ENCODE measurements around the gene RASSF4. TPM values are rescaled to one million over a fixed set of nuclear protein-coding genes. Genes with fewer than 3 reads are reported as not detected.

Gene RASSF4
- total RNA-seq, 1 donor from 2014 or later, result 29.2 TPM

DNA sequence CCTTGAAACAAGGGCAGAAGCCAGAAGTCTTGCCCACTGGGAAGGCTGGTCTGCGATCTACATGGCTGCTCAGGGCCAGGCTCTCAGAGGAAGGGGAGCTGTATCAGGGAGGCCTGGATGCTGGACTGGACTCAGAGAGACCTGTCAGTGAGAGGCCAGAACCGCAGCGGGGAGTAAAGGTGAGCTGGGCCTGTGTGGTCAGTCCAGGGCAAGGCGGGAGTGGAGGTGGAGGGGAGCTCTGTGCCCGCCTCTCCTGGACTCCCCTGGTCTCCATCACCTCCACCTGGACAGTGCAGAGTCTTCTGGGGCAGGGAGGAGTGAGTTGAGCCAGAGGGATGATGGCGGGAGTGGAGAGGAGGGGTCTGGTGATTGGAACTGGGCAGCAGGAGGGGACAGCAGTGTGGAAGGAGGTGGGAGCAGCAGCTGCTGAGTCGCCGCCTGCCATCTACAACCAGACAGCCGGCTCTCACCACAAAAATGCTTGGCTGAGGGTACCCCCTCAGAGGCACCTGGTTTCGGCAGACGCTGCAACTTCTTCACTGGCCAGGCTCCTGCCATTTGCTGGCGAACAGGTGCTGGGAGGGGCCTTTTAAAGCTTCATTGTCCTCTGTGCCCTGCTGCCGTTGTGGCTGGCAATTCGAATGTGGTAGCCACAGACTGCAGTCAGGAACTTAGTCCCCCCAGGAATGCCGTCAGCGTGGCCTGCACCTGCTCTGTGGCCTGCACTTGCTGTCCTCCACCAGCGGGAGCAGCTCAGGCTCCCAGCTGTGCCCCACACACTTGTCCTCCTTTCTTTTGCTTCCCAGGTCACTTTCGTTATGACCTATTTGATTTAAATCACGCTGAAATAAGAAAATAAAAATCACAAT, 3.5 kb downstream of the RASSF4 start:
- no peaks in the 10 kb centered on the region for H3K9me3 ChIP-seq
- no peaks in the 10 kb centered on the region for H3K27me3 ChIP-seq
- H3K4me1 ChIP-seq, result peaks cover 66% of the 10 kb centered on the region
- no peaks in the 10 kb centered on the region for H3K36me3 ChIP-seq
- intact Hi-C loops (cut with DNase I), result no loop called here
- TF ChIP-seq, protein P1, sequence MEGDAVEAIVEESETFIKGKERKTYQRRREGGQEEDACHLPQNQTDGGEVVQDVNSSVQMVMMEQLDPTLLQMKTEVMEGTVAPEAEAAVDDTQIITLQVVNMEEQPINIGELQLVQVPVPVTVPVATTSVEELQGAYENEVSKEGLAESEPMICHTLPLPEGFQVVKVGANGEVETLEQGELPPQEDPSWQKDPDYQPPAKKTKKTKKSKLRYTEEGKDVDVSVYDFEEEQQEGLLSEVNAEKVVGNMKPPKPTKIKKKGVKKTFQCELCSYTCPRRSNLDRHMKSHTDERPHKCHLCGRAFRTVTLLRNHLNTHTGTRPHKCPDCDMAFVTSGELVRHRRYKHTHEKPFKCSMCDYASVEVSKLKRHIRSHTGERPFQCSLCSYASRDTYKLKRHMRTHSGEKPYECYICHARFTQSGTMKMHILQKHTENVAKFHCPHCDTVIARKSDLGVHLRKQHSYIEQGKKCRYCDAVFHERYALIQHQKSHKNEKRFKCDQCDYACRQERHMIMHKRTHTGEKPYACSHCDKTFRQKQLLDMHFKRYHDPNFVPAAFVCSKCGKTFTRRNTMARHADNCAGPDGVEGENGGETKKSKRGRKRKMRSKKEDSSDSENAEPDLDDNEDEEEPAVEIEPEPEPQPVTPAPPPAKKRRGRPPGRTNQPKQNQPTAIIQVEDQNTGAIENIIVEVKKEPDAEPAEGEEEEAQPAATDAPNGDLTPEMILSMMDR (IDR thresholded peaks at IDR 0.05), result no peak
- TF ChIP-seq POLR2A (IDR thresholded peaks at IDR 0.05), result no peak
- TF ChIP-seq POLR2AphosphoS5 (IDR thresholded peaks at IDR 0.05; ENCODE audit: insufficient read depth in 1 of 2, low read depth in 1 of 2), result no peak
- H3K4me3 ChIP-seq, result peak overlapping the region in 1 of 2 donors; percentile 8
- DNase-seq (ENCODE audit: extremely low spot score in 2 of 2), result peak in 1 of 2 donors; percentile 80
- H3K27ac ChIP-seq, result peak overlapping the region; percentile 35

DNA sequence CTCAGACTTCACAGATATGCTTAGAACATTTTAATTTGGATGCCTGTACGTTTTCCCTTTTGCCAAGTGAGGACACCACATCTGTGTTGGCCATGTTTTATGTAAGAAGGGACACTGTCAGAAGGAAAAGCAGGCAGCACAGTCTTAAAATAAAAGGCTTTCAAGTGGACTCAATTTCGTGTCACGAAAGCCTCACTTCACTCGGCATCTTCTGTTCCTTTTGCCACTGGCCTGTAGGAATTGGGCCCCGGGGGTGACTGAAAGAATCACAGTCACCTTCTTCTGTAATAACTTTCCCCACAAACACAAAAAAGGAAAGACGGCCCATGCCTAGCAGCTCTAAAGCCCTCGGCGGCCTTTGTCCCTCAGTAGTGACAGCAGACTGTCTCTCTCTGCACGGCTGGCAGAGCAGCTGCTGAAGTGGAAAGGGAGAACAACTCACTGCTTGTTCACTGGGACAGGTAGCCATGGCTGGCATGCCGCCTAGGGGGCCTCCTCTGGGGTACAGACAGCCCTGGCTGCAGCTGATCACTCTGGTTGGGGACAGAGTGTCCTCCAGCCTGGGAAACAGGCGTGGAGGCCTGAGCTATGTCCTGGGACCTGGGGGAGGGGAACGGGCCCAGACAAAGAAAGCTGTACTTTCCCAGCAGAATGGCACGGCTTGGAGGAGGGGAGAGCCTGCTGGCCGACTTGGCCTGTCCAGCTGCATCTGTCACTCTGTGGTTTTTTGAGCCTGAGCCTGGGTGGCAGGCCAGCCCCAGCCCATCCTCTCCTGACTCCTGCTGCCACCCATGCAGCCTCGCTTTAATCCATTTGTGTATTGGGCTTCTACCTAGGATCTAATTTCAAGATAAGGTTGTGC, 4.4 kb downstream of the RASSF4 start:
- H3K36me3 ChIP-seq, result no peaks in the 10 kb centered on the region
- peaks cover 62% of the 10 kb centered on the region for H3K4me1 ChIP-seq
- TF ChIP-seq POLR2AphosphoS5 (IDR thresholded peaks at IDR 0.05; ENCODE audit: insufficient read depth in 1 of 2, low read depth in 1 of 2), result peak in 1 of 2 donors; percentile 49
- TF ChIP-seq POLR2A (IDR thresholded peaks at IDR 0.05), result no peak
- TF ChIP-seq, protein P1 (IDR thresholded peaks at IDR 0.05), result no peak
- peak in 1 of 2 donors; percentile 85 for DNase-seq (ENCODE audit: extremely low spot score in 2 of 2)
- intact Hi-C loops (cut with DNase I), result no loop called here
- H3K27me3 ChIP-seq, result no peaks in the 10 kb centered on the region
- H3K9me3 ChIP-seq, result no peaks in the 10 kb centered on the region
- peak overlapping the region in 1 of 2 donors; percentile 8 for H3K4me3 ChIP-seq
- H3K27ac ChIP-seq, result peak overlapping the region; percentile 35

GRCh38 chr10:44965104-44965503, 5.5 kb downstream of the RASSF4 start:
- peaks cover 57% of the 10 kb centered on the region for H3K4me1 ChIP-seq
- intact Hi-C loops (cut with DNase I), result no loop called here
- DNase-seq (ENCODE audit: extremely low spot score in 2 of 2), result peak in 1 of 2 donors; percentile 20
- no peaks in the 10 kb centered on the region for H3K27me3 ChIP-seq
- no peaks in the 10 kb centered on the region for H3K36me3 ChIP-seq
- peak overlapping the region; percentile 13 for H3K27ac ChIP-seq
- no peak for TF ChIP-seq POLR2A (IDR thresholded peaks at IDR 0.05)
- TF ChIP-seq, protein P1 (IDR thresholded peaks at IDR 0.05), result no peak
- no peak for TF ChIP-seq POLR2AphosphoS5 (IDR thresholded peaks at IDR 0.05; ENCODE audit: insufficient read depth in 1 of 2, low read depth in 1 of 2)
- H3K9me3 ChIP-seq, result no peaks in the 10 kb centered on the region
- no peak overlapping the region for H3K4me3 ChIP-seq

- no peak for TF ChIP-seq POLR2A (IDR thresholded peaks at IDR 0.05)
Measured at GRCh38 chr10:44965651-44966097, 6.1 kb downstream of the RASSF4 start.

GRCh38 chr10:44966129-44966815, 6.7 kb downstream of the RASSF4 start:
- peaks cover 50% of the 10 kb centered on the region for H3K4me1 ChIP-seq
- no peak for DNase-seq (ENCODE audit: extremely low spot score in 2 of 2)
- H3K36me3 ChIP-seq, result no peaks in the 10 kb centered on the region
- no peak overlapping the region for H3K4me3 ChIP-seq
- no peaks in the 10 kb centered on the region for H3K27me3 ChIP-seq
- TF ChIP-seq POLR2A (IDR thresholded peaks at IDR 0.05) (no peak), POLR2AphosphoS5 (IDR thresholded peaks at IDR 0.05; ENCODE audit: insufficient read depth in 1 of 2, low read depth in 1 of 2) (no peak)
- TF ChIP-seq, protein P1 (IDR thresholded peaks at IDR 0.05), result no peak
- peak overlapping the region; percentile 32 for H3K27ac ChIP-seq
- intact Hi-C loops (cut with DNase I), result no loop called here
- H3K9me3 ChIP-seq, result no peaks in the 10 kb centered on the region

More at GRCh38 chr10:44965651-44966097, 6.1 kb downstream of the RASSF4 start:
- Histone ChIP-seq H3K4me3 (no peak overlapping the region), H3K9me3 (no peaks in the 10 kb centered on the region), H3K4me1 (peaks cover 51% of the 10 kb centered on the region), H3K27me3 (no peaks in the 10 kb centered on the region), H3K36me3 (no peaks in the 10 kb centered on the region), H3K27ac (peak overlapping the region; percentile 13)
- intact Hi-C loops (cut with DNase I), result no loop called here
- no peak for DNase-seq (ENCODE audit: extremely low spot score in 2 of 2)
